Calu3 (cell line): ENCODE data around the gene ZC3H7B. TPM values are rescaled to one million over a fixed set of nuclear protein-coding genes. Genes with fewer than 3 reads are reported as not detected.
"Not testable (repeated sequence)": the region's sequence is repeated elsewhere in the genome, so short reads cannot be mapped to it uniquely, and the experiment has no call there.

Experiments
- BruUV-seq: library from RNA; stranded (reverse); fragments of 400-500 nt; replicated peaks from 2 replicates; lab custom pipeline; 2021; lab: Mats Ljungman, UMichigan
- CTCF ChIA-PET: fragments of 300-600 bp; sonication (Branson Sonifier 250); formaldehyde crosslinking; loops from one replicate; lab custom pipeline; 2022; ENCODE audit warnings: antibody characterized with exemption; lab: Charles Lee
- DNase-seq: peaks from one replicate; pipeline ENCODE4 v3.0.0; 2022
- H3K27ac Mint-ChIP-seq: one replicate; pipeline ENCODE4 v1.8.0; 2022; ENCODE audit warnings: mixed read lengths; ENCODE audit not compliant: unreplicated experiment
- H3K27me3 Mint-ChIP-seq: one replicate; pipeline ENCODE4 v1.8.0; 2022; ENCODE audit warnings: mixed read lengths; ENCODE audit not compliant: unreplicated experiment
- H3K36me3 Mint-ChIP-seq: one replicate; pipeline ENCODE4 v1.8.0; 2022; ENCODE audit warnings: mild to moderate bottlenecking, moderate library complexity, mixed read lengths; ENCODE audit not compliant: insufficient read depth, unreplicated experiment
- H3K4me1 Mint-ChIP-seq: one replicate; pipeline ENCODE4 v1.8.0; 2022; ENCODE audit warnings: mild to moderate bottlenecking, low read depth, mixed read lengths; ENCODE audit not compliant: unreplicated experiment
- H3K4me3 Mint-ChIP-seq: one replicate; pipeline ENCODE4 v1.8.0; 2022; ENCODE audit warnings: mild to moderate bottlenecking, low read depth, moderate library complexity, mixed read lengths; ENCODE audit not compliant: unreplicated experiment
- H3K9me3 Mint-ChIP-seq: one replicate; pipeline ENCODE4 v1.8.0; 2022; ENCODE audit warnings: low read depth, mixed read lengths; ENCODE audit not compliant: unreplicated experiment
- CTCF ChIP-seq: fragments of 200-600 bp; IDR thresholded peaks from one replicate; pipeline ENCODE4 v1.8.0; 2022; ENCODE audit warnings: antibody characterized with exemption; ENCODE audit not compliant: unreplicated experiment
- intact Hi-C: fragments of 100-400 bp; cut with micrococcal nuclease; formaldehyde crosslinking; loops from one replicate; pipeline ENCODE4 v1.10.0; 2022; ENCODE audit not compliant: unreplicated experiment
- total RNA-seq: library from RNA; stranded (reverse); gene quantifications from 2 replicates; pipeline ENCODE4 v1.2.3, GENCODE V29; 2022

Gene ZC3H7B
- total RNA-seq, 1 experiment from 2014 or later = 53.5 TPM

- intact Hi-C loops = no loop called here
- BruUV-seq = no TSS peak
These were observed 10.8 kb upstream of the ZC3H7B start for GRCh38 chr22:41290262-41291221.

GRCh38 chr22:41294816-41295215 lies 6.5 kb upstream of the ZC3H7B start:
- H3K4me3 Mint-ChIP-seq, H3K27ac Mint-ChIP-seq, intact Hi-C loops, CTCF ChIA-PET, H3K36me3 Mint-ChIP-seq, H3K27me3 Mint-ChIP-seq, DNase-seq, H3K9me3 Mint-ChIP-seq, BruUV-seq: not testable (repeated sequence)
- peaks cover 14% of the 10 kb centered on the region for H3K4me1 Mint-ChIP-seq

More at GRCh38 chr22:41290262-41291221, 10.8 kb upstream of the ZC3H7B start:
- peaks cover 35% of the 10 kb centered on the region for H3K4me1 Mint-ChIP-seq
- peak overlapping the region; percentile 82 for H3K27ac Mint-ChIP-seq
- no peak for TF ChIP-seq CTCF
- H3K36me3 Mint-ChIP-seq = peaks cover 24% of the 10 kb centered on the region
- CTCF ChIA-PET = no interaction called here
- no peak overlapping the region for H3K4me3 Mint-ChIP-seq
- no peaks in the 10 kb centered on the region for H3K9me3 Mint-ChIP-seq
- H3K27me3 Mint-ChIP-seq = no peaks in the 10 kb centered on the region
- DNase-seq = peak; percentile 46

DNA sequence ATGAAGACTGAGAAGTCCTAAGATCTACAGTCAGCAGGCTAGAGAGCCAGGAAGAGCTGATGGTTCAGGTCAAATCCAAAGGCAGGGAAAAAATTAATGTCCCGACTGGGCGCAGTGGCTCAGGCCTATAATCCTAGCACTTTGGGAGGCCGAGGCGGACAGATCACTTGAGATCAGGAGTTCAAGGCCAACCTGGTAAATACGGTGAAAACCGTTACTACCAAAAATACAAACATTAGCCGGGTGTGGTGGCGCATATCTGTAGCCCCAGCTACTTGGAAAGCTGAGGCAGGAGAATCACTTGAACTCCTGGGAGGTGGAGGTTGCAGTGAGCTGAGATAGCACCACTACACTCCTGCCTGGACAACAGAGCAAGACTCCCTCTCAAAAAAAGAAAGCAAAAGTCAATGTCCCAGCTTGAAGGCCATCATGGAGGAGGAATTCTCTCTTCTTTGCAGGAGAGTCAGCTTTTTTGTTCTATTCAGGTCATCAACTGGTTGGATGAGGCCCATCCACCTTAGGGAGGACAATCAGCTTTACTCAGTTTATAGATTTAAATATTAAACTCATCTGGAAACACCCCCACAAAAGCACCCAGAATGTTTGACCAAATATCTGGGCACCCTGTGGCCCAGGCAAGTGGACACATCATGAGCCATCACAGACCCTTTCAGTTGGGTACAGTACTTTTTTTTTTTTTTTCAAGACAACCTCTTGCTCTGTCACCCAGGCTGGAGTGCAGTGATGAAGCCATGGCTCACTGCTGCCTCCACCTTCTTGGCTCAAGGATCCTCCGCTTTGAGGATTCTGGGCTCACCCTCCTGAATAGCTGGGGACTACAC lies 4.3 kb upstream of the ZC3H7B start:
- Mint-ChIP-seq H3K27me3 (no peaks in the 10 kb centered on the region), H3K9me3 (no peaks in the 10 kb centered on the region), H3K27ac (no peak overlapping the region), H3K4me3 (no peak overlapping the region), H3K36me3 (peaks cover 15% of the 10 kb centered on the region), H3K4me1 (peaks cover 8% of the 10 kb centered on the region)
- CTCF ChIA-PET = no interaction called here
- no TSS peak for BruUV-seq
- no peak for TF ChIP-seq CTCF
- no peak for DNase-seq
- intact Hi-C loops = no loop called here

DNA sequence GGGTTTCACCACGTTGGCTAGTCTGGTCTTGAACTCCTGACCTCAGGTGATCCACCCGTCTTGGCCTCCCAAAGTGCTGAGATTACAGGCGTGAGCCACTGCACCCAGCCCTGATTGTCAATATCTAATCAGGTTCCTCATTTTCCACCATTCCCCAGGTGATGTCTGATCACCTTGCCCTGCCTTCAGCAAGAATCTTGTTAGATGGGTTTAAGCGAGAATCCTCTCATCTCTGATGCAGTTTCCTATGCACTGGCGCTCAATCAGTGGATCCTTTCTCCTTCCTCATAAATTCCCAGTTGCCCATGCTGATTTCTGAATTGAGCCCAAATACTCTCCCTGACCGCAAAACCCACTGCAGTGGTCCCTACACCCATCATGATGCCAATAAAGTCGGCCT lies 664 bp upstream of the ZC3H7B start:
- H3K9me3 Mint-ChIP-seq = no peaks in the 10 kb centered on the region
- BruUV-seq = no TSS peak
- intact Hi-C loops = no loop called here
- H3K27ac Mint-ChIP-seq = peak overlapping the region; percentile 43
- peak overlapping the region; percentile 66 for H3K4me3 Mint-ChIP-seq
- peaks cover 28% of the 10 kb centered on the region for H3K36me3 Mint-ChIP-seq
- peaks cover 29% of the 10 kb centered on the region for H3K4me1 Mint-ChIP-seq
- CTCF ChIA-PET = interaction anchor here (1.0 to 1.1 kb wide), 4 partner anchors 14 to 103 kb away, joined by 3 to 8 read pairs (median 3); partner anchors contain the start of gene RANGAP1
- TF ChIP-seq CTCF = no peak
- no peak for DNase-seq
- no peaks in the 10 kb centered on the region for H3K27me3 Mint-ChIP-seq
